GM04504 (cell line): ENCODE results near the gene DEPP1.

Source experiments
- DNase-seq: peaks from one replicate; pipeline ENCODE4 v3.0.0-alpha.2; 2012; ENCODE audit warnings: low read depth

DEPP1 gene

DNA sequence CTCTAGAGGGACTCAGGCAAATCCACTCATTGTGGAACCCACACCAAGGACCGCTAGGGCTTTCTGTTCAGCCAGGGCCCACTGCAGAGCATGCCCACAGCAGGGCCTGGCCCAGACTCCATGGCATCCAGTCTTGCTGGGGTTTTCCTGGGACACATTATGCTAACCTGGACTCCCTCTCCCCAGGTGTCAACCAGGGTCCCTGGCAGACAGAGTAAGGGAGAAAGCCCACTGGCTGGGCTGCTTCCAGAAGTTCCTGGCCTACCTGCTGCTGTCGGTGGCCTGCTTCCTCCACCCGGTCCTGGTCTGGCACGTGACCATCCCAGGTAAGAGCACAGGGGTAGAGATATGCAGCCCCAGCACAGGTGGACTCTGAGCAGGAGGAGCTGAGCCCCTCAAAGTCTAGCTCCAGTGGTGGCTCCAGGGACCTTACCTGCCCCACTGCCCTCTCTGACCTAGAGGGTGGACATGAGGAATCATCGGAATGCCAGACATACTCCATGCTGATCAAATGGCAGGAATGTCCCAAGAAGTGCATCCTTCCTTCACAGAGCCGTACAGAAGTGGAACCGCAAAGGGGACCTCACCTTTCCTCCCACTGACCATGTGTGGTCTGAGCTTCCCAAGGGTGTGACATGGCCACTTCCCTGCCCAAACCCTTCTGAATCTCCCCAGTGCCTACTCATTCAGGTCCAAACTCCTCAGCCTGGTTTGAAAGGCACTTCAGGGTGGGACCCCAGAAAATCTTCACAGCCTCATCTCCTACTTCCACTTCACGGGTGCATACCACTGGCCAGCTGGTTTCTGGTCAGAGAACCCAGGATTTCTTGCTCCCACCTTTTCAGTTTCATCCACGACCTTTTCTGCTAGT, 44.9 kb downstream of the DEPP1 start:
- DNase-seq, result no peak

DNA sequence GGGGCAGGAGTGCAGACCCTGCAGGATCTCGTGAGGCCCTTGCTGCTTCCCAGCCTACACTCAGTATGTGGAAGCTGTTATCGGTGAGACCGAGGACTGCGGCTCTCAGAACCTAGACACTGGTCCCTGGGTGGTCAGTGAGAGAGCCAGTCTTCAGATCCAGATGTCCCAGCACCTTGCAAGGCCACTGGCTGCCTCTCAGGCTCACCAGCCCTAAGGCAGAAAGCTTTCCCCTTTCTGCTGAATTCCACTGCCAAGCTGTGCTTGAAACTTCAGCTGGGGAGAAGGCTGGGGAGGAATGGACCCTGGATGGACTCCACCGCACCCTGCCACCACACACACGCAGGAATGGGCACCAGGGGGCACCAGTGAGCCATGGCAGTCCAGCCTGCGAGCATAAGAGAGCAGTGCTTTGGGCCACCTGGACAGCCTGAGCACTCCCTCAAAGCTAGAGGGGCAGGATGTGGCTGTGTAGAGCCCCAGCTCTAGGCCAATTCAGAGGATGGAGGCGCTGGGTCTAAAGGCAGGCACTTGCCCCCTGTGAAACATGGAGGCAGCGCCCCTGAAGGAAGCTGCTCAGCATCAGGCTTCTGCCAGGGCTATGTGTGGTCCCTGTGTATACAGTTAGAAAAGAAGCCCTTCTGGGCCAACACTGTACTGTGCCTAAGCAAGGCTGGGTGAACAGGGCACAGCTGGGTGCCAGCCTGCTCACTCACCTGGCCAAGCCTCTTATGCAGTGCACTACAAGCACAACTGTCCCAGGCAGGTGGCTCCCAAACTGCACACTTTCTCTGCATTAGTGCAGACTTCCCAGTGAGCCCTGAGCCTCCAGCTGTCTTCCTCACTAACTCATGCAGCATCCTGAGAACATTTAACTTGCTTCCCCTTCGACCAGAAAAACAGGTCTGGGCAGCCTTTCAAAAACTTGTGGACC, 45.8 kb downstream of the DEPP1 start:
- peak; percentile 52 for DNase-seq

DNA sequence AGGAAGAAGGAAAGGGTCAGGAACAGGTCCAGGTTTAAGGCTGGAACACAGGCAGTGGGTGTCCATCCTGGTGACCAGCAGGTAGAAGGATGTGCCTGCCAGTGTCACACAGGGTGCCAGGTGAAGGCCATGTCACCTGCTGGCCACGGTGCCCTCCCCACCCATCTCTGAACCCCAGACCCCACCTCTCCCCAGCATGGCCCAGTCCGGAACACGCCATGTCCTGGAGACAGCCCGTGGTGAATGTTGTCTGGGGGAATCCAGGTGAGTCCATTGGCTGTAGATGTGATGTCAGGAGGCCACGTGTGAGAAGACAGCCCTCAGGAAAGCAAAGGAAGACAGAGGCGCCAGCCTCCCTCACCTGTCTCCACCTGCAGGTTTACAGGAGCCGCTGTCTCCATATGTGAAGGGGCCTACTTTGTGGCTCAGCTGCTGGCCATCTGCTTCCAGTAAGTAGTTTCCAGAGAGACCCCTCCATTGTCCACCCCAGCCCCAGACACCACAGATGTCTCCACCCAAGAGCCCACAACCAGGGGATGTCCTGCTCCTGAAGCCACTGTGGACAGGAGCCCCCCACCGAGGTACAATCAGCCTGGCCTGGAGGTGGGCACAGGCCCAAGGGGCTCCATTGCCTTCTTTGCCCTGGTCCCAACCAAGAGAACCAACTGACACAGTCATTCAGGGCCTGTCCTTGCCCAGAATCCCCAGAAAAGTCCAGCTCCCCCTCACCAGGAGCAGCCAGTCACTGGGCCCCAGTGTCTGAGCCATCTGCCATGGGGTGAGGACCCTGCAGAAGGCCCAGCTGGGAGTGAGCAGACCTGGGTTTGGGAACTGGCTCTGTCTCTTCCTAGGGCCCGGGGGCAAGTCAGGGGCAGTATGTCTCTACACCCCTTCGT, 46.7 kb downstream of the DEPP1 start:
- DNase-seq, result no peak

DNA sequence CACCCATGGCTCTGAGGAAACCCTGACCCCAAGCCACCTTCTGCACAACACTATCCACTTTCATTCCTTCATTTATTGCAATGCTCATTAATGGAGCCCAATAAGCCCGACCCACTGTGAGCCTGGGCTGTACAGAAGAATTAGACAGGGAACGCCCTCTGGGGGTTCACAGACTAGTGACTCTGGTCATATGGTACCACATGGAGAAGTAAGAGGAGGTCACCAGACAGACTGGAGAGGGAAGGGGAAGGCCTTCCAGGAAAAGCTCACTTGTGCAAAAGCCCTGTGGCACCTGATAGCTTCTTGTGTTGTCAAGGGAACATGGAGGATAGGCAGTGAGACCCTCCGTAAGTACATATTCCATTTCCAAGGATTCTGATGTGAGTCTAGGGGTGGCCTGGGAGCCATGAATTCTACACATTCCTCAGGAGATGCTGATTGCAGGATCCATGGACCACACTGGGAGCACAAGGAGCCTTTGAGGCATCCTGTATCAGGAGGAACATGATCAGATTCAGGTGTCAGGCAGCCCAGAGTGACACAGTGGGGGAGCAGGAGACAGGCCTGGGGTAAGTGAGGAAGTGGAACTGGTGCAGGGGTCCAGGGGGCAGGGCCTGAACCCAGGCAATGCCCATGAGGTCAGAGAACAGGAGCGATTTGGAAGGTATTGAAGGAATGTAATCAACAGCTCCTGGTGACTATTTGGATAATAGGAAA, 47.5 kb downstream of the DEPP1 start:
- no peak for DNase-seq

DNA sequence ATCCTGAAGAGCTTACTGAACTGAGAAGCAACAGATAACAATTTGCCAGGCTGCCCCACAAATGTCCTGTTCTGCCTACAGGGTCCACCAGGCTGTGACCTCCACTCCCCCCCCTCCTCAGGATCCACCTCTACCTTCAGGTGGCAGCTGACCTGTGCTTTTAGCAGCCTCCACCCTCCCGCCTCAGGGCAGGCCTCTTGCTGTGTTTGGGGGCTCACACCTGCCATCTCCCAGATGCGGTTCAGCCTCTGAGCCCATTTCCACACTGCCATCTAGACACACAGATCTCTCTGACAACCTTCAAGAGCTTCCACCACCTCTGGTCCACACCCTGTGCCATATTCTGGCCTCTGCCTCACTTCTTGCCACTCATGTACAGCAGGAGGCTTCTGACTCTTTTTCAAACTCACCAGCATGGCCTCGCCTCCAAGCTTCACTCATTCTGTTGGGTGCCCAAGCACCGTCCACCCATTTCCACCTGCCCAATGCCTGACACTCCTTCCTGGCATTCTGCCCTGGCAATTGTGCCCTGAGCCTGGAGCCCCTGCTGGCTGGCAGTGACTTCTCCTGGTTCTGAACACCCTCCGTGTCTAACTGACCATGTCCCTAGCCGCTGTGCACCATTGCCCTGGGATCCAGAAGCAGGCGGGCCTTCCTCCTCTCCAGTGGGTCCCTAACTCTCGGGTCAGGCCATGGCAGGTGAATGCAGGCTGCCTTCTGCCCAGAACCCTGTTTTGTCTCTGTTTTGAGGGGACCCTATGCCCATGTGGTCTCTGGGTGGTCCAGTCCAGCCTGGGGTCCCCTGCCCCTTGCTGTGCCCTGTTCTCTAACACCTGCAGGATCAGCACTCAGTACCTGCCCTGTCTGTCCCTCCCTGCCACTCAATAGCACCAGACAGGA, 49.0 kb downstream of the DEPP1 start:
- no peak for DNase-seq

DNA sequence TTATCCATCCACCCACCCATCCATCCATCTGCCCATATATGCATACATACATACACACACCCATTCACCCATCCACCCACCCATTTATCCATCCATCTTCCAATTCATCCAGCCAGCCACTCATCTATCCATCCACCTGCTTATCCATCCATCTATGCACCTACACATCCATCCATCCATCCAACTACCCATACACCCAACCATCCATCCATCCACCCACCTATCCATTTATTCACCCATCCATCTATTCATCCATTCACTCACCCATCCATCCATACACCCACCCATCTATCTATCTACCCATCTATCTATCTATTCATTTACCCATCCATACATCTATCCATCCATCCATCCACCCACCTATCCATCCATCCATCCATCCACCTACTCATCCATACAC, 50.1 kb downstream of the DEPP1 start:
- DNase-seq, result no peak

DNA sequence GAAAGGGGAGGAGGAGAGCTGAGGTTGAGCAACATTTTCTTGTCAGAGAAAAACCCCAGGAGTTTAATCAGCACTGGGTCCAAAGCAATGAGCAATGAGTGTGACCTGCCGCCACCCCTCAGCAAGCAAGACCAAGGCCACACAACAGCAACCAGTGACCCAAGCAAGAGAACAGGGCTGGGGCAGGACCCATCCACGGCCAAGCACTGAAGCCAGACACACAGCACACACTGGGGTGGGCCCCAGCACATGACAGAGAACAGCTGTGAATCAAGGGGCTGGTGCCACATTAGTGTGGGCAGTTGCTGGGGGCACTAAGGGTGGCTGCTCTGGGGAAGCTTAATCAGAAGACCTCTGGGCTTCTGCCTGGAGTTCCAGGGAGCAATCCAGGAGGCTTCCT, 51.3 kb downstream of the DEPP1 start:
- DNase-seq, result no peak

DNA sequence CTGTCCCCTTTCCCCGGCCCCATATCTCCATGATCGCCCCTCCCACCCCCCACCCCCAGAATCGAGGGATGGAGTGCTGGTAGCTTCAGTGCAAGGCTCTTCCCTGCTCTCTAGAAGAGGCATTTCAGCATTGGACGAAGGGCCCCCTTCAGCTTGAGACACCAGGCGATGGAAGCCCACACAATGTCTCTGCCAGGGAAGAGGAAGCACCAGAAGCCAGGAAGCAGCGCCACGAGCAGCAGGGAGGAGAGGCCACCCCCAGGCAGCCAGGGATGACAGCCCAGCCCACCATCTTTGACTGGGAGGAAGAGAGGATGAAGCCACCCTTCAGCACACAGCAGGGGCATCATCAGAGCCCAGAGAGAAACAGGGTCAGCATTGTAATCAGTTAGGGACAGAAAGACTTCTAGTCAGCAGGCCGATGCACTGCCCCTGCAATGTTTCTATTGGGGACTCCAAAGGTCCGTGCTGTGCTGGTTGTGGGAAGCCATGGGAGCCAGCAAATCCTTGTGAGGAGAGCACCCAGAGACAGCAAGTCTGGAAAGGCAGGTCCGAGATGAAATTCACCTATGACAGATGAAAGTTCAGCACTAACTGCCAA, 51.8 kb downstream of the DEPP1 start:
- DNase-seq, result no peak
